Measurements from ENCODE around the gene PLPPR3.

GRCh38 chr19:800360-801029, 21.3 kb downstream of the PLPPR3 start:
- TF ChIP-seq XRCC5 (IDR thresholded peaks at IDR 0.05; ENCODE audit: low read depth, low read length): no peak
- no peak for TF ChIP-seq RNF219 (CRISPR knock-in tag; IDR thresholded peaks at IDR 0.05)
- TF ChIP-seq SMARCC2 (IDR thresholded peaks at IDR 0.05; ENCODE audit: low read depth): no peak
- no peak for TF ChIP-seq AFF4 (CRISPR knock-in tag; IDR thresholded peaks at IDR 0.05)
- TF ChIP-seq CTCF (IDR thresholded peaks at IDR 0.05 in 2 of 3, conservative IDR thresholded peaks at IDR 0.05 in 1 of 3; ENCODE audit: insufficient read depth in 2 of 3, low read depth in 1 of 3, low read length in 3 of 3): no peak; a peak in 1 of 6 replicates
- TF ChIP-seq ZNF354B (CRISPR knock-in tag; IDR thresholded peaks at IDR 0.05): no peak
- TF ChIP-seq ZNF280B (CRISPR knock-in tag; IDR thresholded peaks at IDR 0.05): no peak
- no peak for TF ChIP-seq TCF3 (CRISPR knock-in tag; IDR thresholded peaks at IDR 0.05)
- TF ChIP-seq ZNF561 (CRISPR knock-in tag; conservative IDR thresholded peaks at IDR 0.05): no peak
- no peak for TF ChIP-seq POLR3A (IDR thresholded peaks at IDR 0.05; ENCODE audit: borderline replicate concordance, extremely low read depth, insufficient read depth, insufficient read length)
- no peak for TF ChIP-seq ZBTB11 (CRISPR knock-in tag; IDR thresholded peaks at IDR 0.05)
- TF ChIP-seq ZNF431 (CRISPR knock-in tag; IDR thresholded peaks at IDR 0.05): no peak

Data from K562 (cell line).